HG03045 (cell line): ENCODE data around the gene PDLIM5.
"Not testable (repeated sequence)": the region's sequence is repeated elsewhere in the genome, so short reads cannot be mapped to it uniquely, and the experiment has no call there.

Source experiments
- ATAC-seq: cut with Tn5 transposase; IDR thresholded peaks from one replicate; pipeline ENCODE4 v1.9.1; 2021; ENCODE audit warnings: mild to moderate bottlenecking, moderate library complexity; ENCODE audit not compliant: unreplicated experiment

PDLIM5 gene

GRCh38 chr4:94451695-94452475, at the start of gene PDLIM5:
PDLIM5 (plus strand) TSS chr4:94451942; CDS start chr4:94455289, 3,347 bp downstream.
- ATAC-seq = peak; percentile 96

- not testable (repeated sequence) for ATAC-seq
Measured at GRCh38 chr4:94402439-94402838, 49.3 kb upstream of the PDLIM5 start.

- ATAC-seq = no peak
Measured at GRCh38 chr4:94403751-94404150, 48.0 kb upstream of the PDLIM5 start.

- ATAC-seq = peak; percentile 73
Measured at GRCh38 chr4:94406668-94407437, 44.9 kb upstream of the PDLIM5 start.

- ATAC-seq = no peak
Measured at GRCh38 chr4:94407846-94408245, 43.9 kb upstream of the PDLIM5 start.

- no peak for ATAC-seq
Measured at GRCh38 chr4:94408549-94409374, 43.0 kb upstream of the PDLIM5 start.

- ATAC-seq = no peak
Measured at GRCh38 chr4:94409375-94409679, 42.4 kb upstream of the PDLIM5 start.

GRCh38 chr4:94409962-94410361, 41.8 kb upstream of the PDLIM5 start:
- no peak for ATAC-seq

GRCh38 chr4:94410678-94411206, 41.0 kb upstream of the PDLIM5 start:
- no peak for ATAC-seq

- no peak for ATAC-seq
Measured at GRCh38 chr4:94411296-94411695, 40.4 kb upstream of the PDLIM5 start.

- no peak for ATAC-seq
Measured at GRCh38 chr4:94412019-94412657, 39.6 kb upstream of the PDLIM5 start.

- no peak for ATAC-seq
Measured at GRCh38 chr4:94412658-94413038, 39.1 kb upstream of the PDLIM5 start.

- ATAC-seq = no peak
Measured at GRCh38 chr4:94413085-94413840, 38.5 kb upstream of the PDLIM5 start.

- ATAC-seq = no peak
Measured at GRCh38 chr4:94414907-94415306, 36.8 kb upstream of the PDLIM5 start.

GRCh38 chr4:94415448-94415847, 36.3 kb upstream of the PDLIM5 start:
- ATAC-seq = no peak

- no peak for ATAC-seq
Measured at GRCh38 chr4:94416335-94416734, 35.4 kb upstream of the PDLIM5 start.

GRCh38 chr4:94416981-94417380, 34.8 kb upstream of the PDLIM5 start:
- no peak for ATAC-seq

- no peak for ATAC-seq
Measured at GRCh38 chr4:94419549-94419948, 32.2 kb upstream of the PDLIM5 start.

GRCh38 chr4:94419956-94420355, 31.8 kb upstream of the PDLIM5 start:
- ATAC-seq = no peak

GRCh38 chr4:94420356-94420755, 31.4 kb upstream of the PDLIM5 start:
- no peak for ATAC-seq
